Loucy (cell line): ENCODE data around the gene ZNF138.

Experiments used
- H2AFZ ChIP-seq: fragments of 200-600 bp; sonication (generic); 2 replicates; pipeline ENCODE4 v1.6.0; 2016; ENCODE audit warnings: antibody characterized with exemption, mild to moderate bottlenecking, low read length, moderate library complexity
- H3F3A ChIP-seq: fragments of 200-600 bp; 2 replicates; pipeline ENCODE4 v1.6.0; 2016; ENCODE audit warnings: antibody characterized with exemption, low read depth, mild to moderate bottlenecking
- H3K27me3 ChIP-seq: fragments of 200-600 bp; sonication (generic); 2 replicates; pipeline ENCODE4 v1.6.1; 2014; ENCODE audit warnings: low read length, mild to moderate bottlenecking; ENCODE audit not compliant: insufficient read depth, poor library complexity, severe bottlenecking
- H3K36me3 ChIP-seq: fragments of 200-600 bp; sonication (generic); 2 replicates; pipeline ENCODE4 v1.6.1; 2016; ENCODE audit warnings: low read length; ENCODE audit not compliant: insufficient read depth
- H3K4me1 ChIP-seq: fragments of 200-600 bp; sonication (generic); 2 replicates; pipeline ENCODE4 v1.5.1; 2014; ENCODE audit warnings: low read length, mild to moderate bottlenecking; ENCODE audit not compliant: insufficient read depth, poor library complexity, severe bottlenecking
- H3K4me2 ChIP-seq: fragments of 200-600 bp; sonication (generic); 2 replicates; pipeline ENCODE4 v1.6.0; 2014; ENCODE audit warnings: antibody characterized with exemption, low read length, low read depth, mild to moderate bottlenecking; ENCODE audit not compliant: poor library complexity, severe bottlenecking
- H3K4me3 ChIP-seq: fragments of 200-600 bp; sonication (generic); 2 replicates; pipeline ENCODE4 v1.5.1; 2014; ENCODE audit warnings: low read length, mild to moderate bottlenecking, mixed read lengths; ENCODE audit not compliant: poor library complexity, severe bottlenecking
- H3K79me2 ChIP-seq: fragments of 200-600 bp; sonication (generic); 2 replicates; pipeline ENCODE4 v1.6.1; 2014; ENCODE audit warnings: low read length; ENCODE audit not compliant: insufficient read depth
- H3K9ac ChIP-seq: fragments of 200-600 bp; sonication (generic); 2 replicates; pipeline ENCODE4 v1.6.0; 2014; ENCODE audit warnings: mild to moderate bottlenecking, low read depth, low read length, moderate library complexity; ENCODE audit not compliant: poor library complexity, severe bottlenecking
- H3K9me2 ChIP-seq: fragments of 200-600 bp; sonication (generic); replicated peaks from 2 replicates; pipeline ENCODE4 v1.6.1; 2016; ENCODE audit warnings: low read depth, low read length, mixed read lengths
- H3K9me3 ChIP-seq: fragments of 200-600 bp; sonication (generic); 2 replicates; pipeline ENCODE4 v1.6.1; 2014; ENCODE audit warnings: mild to moderate bottlenecking, antibody characterized with exemption, low read length, low read depth; ENCODE audit not compliant: insufficient read depth
- H4K20me1 ChIP-seq: fragments of 200-600 bp; sonication (generic); 2 replicates; pipeline ENCODE4 v1.6.0; 2014; ENCODE audit warnings: antibody characterized with exemption, low read length, mild to moderate bottlenecking; ENCODE audit not compliant: insufficient read depth, poor library complexity, severe bottlenecking
- CTCF ChIP-seq: fragments of 200-600 bp; sonication (generic); conservative IDR thresholded peaks from 2 replicates; pipeline ENCODE4 v1.5.1; 2014; ENCODE audit warnings: mild to moderate bottlenecking, antibody characterized with exemption, low read length
- EZH2phosphoT487 ChIP-seq: fragments of 200-600 bp; IDR thresholded peaks from 2 replicates; pipeline ENCODE4 v1.6.1; 2018; ENCODE audit warnings: antibody characterized with exemption, mild to moderate bottlenecking, moderate library complexity, borderline replicate concordance

Gene ZNF138

GRCh38 chr7:64849924-64850499 is 55.8 kb downstream of the ZNF138 start:
- TF ChIP-seq CTCF: no peak
- no peaks in the 10 kb centered on the region for H3F3A ChIP-seq

GRCh38 chr7:64853679-64854078 is 59.5 kb downstream of the ZNF138 start:
- Histone ChIP-seq H3K79me2 (no peaks in the 10 kb centered on the region), H3K9ac (no peak overlapping the region), H3K36me3 (no peaks in the 10 kb centered on the region), H3K4me2 (no peak overlapping the region), H3K27me3 (no peaks in the 10 kb centered on the region), H3K4me3 (no peak overlapping the region), H2AFZ (no peak overlapping the region), H3K4me1 (no peaks in the 10 kb centered on the region), H3K9me2 (no peaks in the 10 kb centered on the region), H3F3A (no peaks in the 10 kb centered on the region), H3K9me3 (no peaks in the 10 kb centered on the region), H4K20me1 (no peaks in the 10 kb centered on the region)
- no peak for TF ChIP-seq EZH2phosphoT487
- no peak for TF ChIP-seq CTCF

More at GRCh38 chr7:64849924-64850499, 55.8 kb downstream of the ZNF138 start:
- no peaks in the 10 kb centered on the region for H3K9me2 ChIP-seq
- H3K4me2 ChIP-seq: no peak overlapping the region
- no peak overlapping the region for H3K4me3 ChIP-seq
- H3K27me3 ChIP-seq: no peaks in the 10 kb centered on the region
- no peaks in the 10 kb centered on the region for H3K9me3 ChIP-seq
- H3K79me2 ChIP-seq: no peaks in the 10 kb centered on the region
- H3K4me1 ChIP-seq: no peaks in the 10 kb centered on the region
- no peaks in the 10 kb centered on the region for H3K36me3 ChIP-seq
- H4K20me1 ChIP-seq: no peaks in the 10 kb centered on the region
- H3K9ac ChIP-seq: no peak overlapping the region
- H2AFZ ChIP-seq: no peak overlapping the region

GRCh38 chr7:64854969-64855368 is 60.7 kb downstream of the ZNF138 start:
- no peaks in the 10 kb centered on the region for H3F3A ChIP-seq

More at GRCh38 chr7:64854969-64855368, 60.7 kb downstream of the ZNF138 start:
- no peaks in the 10 kb centered on the region for H3K36me3 ChIP-seq
- H3K27me3 ChIP-seq: no peaks in the 10 kb centered on the region
- no peak overlapping the region for H3K4me3 ChIP-seq
- no peak for TF ChIP-seq EZH2phosphoT487
- no peak for TF ChIP-seq CTCF
- no peaks in the 10 kb centered on the region for H3K79me2 ChIP-seq
- no peaks in the 10 kb centered on the region for H3K9me2 ChIP-seq
- no peak overlapping the region for H3K4me2 ChIP-seq
- no peaks in the 10 kb centered on the region for H3K9me3 ChIP-seq
- H4K20me1 ChIP-seq: no peaks in the 10 kb centered on the region
- no peak overlapping the region for H3K9ac ChIP-seq
- no peaks in the 10 kb centered on the region for H3K4me1 ChIP-seq
- H2AFZ ChIP-seq: no peak overlapping the region
